ENCODE results near the gene IRF3. TPM values are rescaled to one million over a fixed set of nuclear protein-coding genes. Genes with fewer than 3 reads are reported as not detected.

Gene IRF3
- total RNA-seq, 1 experiment from 2014 or later = 205 TPM

DNA sequence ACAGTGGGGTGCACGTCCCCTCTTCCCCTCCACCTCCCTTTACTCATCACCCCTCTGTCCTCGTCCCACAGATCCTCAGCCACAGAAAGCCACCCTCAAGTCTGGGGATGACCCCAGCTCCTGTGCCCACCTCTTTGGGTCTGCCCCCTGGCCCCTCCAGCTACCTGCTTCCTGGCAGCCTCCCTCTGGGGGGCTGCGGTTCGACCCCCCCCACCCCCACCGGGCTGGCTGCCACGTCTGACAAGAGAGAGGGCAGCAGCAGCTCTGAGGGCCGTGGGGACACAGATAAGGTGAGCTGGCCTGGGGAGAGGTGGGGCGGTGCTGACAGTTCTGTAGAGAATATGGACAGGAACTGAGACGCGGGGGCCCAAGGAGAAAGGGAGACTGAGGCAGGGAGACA, 11.1 kb downstream of the IRF3 start:
- Histone ChIP-seq H2BK120ac (ENCODE audit: low read depth, low read length, poor library complexity, severe bottlenecking) (no peak overlapping the region), H3K9me3 (ENCODE audit: control insufficient read depth, low read depth, low read length) (no peaks in the 10 kb centered on the region), H3K27me3 (ENCODE audit: insufficient read depth, low read length) (no peaks in the 10 kb centered on the region), H3K56ac (ENCODE audit: insufficient read length, low read depth, low read length) (no peak overlapping the region), H3K79me1 (ENCODE audit: insufficient read depth, low read depth, low read length, poor library complexity, severe bottlenecking) (no peaks in the 10 kb centered on the region), H3K23ac (ENCODE audit: insufficient read length, low read depth, low read length) (no peak overlapping the region), H3K9ac (ENCODE audit: extremely low read depth, insufficient read length, low read length) (no peak overlapping the region), H4K20me1 (ENCODE audit: control insufficient read depth, insufficient read depth, insufficient read length) (no peaks in the 10 kb centered on the region), H4K5ac (ENCODE audit: insufficient read length, low read depth, low read length) (no peak overlapping the region), H4K91ac (ENCODE audit: insufficient read length, low read depth, low read length) (no peak overlapping the region), H2BK12ac (ENCODE audit: insufficient read length, low read depth, low read length) (no peak overlapping the region), H3K4ac (ENCODE audit: low read depth, low read length) (no peak overlapping the region), H3K18ac (ENCODE audit: insufficient read length, low read depth, low read length) (no peak overlapping the region), H3K4me2 (ENCODE audit: insufficient read depth, insufficient read length, low read length) (no peak overlapping the region), H3K79me2 (ENCODE audit: insufficient read depth, low read length) (no peaks in the 10 kb centered on the region), H4K8ac (replicated peaks; ENCODE audit: insufficient read length, low read depth, low read length) (no peak overlapping the region), H2BK20ac (ENCODE audit: low read depth, low read length, poor library complexity, severe bottlenecking) (no peak overlapping the region), H2AFZ (ENCODE audit: low read length) (no peak overlapping the region), H2BK5ac (ENCODE audit: insufficient read length, low read length) (no peak overlapping the region), H2AK5ac (ENCODE audit: insufficient read length, low read length) (no peak overlapping the region), H2BK15ac (ENCODE audit: low read depth, low read length) (no peak overlapping the region), H3T11ph (ENCODE audit: low read length) (no peak overlapping the region), H3K27ac (ENCODE audit: insufficient read length, low read depth, low read length) (no peak overlapping the region), H3K4me1 (ENCODE audit: insufficient read depth, low read length) (no peaks in the 10 kb centered on the region), H3K23me2 (ENCODE audit: insufficient read length, low read depth, low read length, poor library complexity, severe bottlenecking) (no peaks in the 10 kb centered on the region), H3K14ac (ENCODE audit: insufficient read depth, low read length) (no peak overlapping the region)
- Mint-ChIP-seq H3K4me1 (peaks cover 19 to 21% of the 10 kb centered on the region in 2 experiments), H3K4me3 (no peak overlapping the region; a peak in 1 of 5 replicates), H3K9me3 (no peaks in the 10 kb centered on the region), H3K27ac (no peak overlapping the region; a peak in 1 of 7 replicates), H3K36me3 (ENCODE audit: insufficient read depth in 1 of 3, low read depth in 3 of 3) (peaks cover 30 to 81% (median 74%) of the 10 kb centered on the region in 3 experiments), H3K27me3 (ENCODE audit: low read depth) (no peaks in the 10 kb centered on the region)
- no peak for DNase-seq
- TF ChIP-seq CTCF (conservative IDR thresholded peaks at IDR 0.05) = no peak
- no CpG with 5 or more reads among the region's 10 CpGs for WGBS (ENCODE audit: extremely low coverage, insufficient read length, low lambda C conversion rate)
